Calu3 (cell line): Measurements from ENCODE around the gene NTSR1. TPM values are rescaled to one million over a fixed set of nuclear protein-coding genes. Genes with fewer than 3 reads are reported as not detected.

Experiments
- BruUV-seq: library from RNA; stranded (reverse); fragments of 400-500 nt; replicated peaks from 2 replicates; lab custom pipeline; 2021; lab: Mats Ljungman, UMichigan
- CTCF ChIA-PET: fragments of 300-600 bp; sonication (Branson Sonifier 250); formaldehyde crosslinking; loops from one replicate; lab custom pipeline; 2022; ENCODE audit warnings: antibody characterized with exemption; lab: Charles Lee
- DNase-seq: peaks from one replicate; pipeline ENCODE4 v3.0.0; 2022
- H3K27ac Mint-ChIP-seq: one replicate; pipeline ENCODE4 v1.8.0; 2022; ENCODE audit warnings: mixed read lengths; ENCODE audit not compliant: unreplicated experiment
- H3K27me3 Mint-ChIP-seq: one replicate; pipeline ENCODE4 v1.8.0; 2022; ENCODE audit warnings: mixed read lengths; ENCODE audit not compliant: unreplicated experiment
- H3K36me3 Mint-ChIP-seq: one replicate; pipeline ENCODE4 v1.8.0; 2022; ENCODE audit warnings: mild to moderate bottlenecking, moderate library complexity, mixed read lengths; ENCODE audit not compliant: insufficient read depth, unreplicated experiment
- H3K4me1 Mint-ChIP-seq: one replicate; pipeline ENCODE4 v1.8.0; 2022; ENCODE audit warnings: mild to moderate bottlenecking, low read depth, mixed read lengths; ENCODE audit not compliant: unreplicated experiment
- H3K4me3 Mint-ChIP-seq: one replicate; pipeline ENCODE4 v1.8.0; 2022; ENCODE audit warnings: mild to moderate bottlenecking, low read depth, moderate library complexity, mixed read lengths; ENCODE audit not compliant: unreplicated experiment
- H3K9me3 Mint-ChIP-seq: one replicate; pipeline ENCODE4 v1.8.0; 2022; ENCODE audit warnings: low read depth, mixed read lengths; ENCODE audit not compliant: unreplicated experiment
- intact Hi-C: fragments of 100-400 bp; cut with micrococcal nuclease; formaldehyde crosslinking; loops from one replicate; pipeline ENCODE4 v1.10.0; 2022; ENCODE audit not compliant: unreplicated experiment
- total RNA-seq: library from RNA; stranded (reverse); gene quantifications from 2 replicates; pipeline ENCODE4 v1.2.3, GENCODE V29; 2022
- TF ChIP-seq, protein P1 (sequence below): fragments of 200-600 bp; IDR thresholded peaks from one replicate; pipeline ENCODE4 v1.8.0; 2022; ENCODE audit warnings: antibody characterized with exemption; ENCODE audit not compliant: unreplicated experiment

NTSR1 gene
- total RNA-seq, 1 experiment from 2014 or later: not detected

DNA sequence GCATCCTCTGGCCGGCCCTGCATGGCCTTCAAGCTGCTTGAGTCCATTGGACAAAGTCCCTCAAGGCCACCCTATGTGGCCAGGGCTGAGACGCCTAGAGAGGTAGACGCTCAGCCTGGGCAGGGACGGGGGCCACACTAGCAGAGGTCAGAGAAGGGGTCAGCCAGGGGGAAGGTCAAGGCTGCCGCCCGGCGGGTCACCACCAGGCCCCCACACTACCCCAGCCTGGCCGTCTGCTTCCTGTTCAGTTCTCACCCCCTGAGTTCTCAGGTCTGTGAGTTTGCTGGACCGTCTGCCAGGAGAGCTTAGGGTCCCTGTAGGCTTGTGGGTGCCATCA lies 37.3 kb downstream of the NTSR1 start:
- H3K4me3 Mint-ChIP-seq: no peak overlapping the region
- peaks cover 42% of the 10 kb centered on the region for H3K27me3 Mint-ChIP-seq
- no TSS peak for BruUV-seq
- H3K9me3 Mint-ChIP-seq: no peaks in the 10 kb centered on the region
- no peaks in the 10 kb centered on the region for H3K36me3 Mint-ChIP-seq
- no peak overlapping the region for H3K27ac Mint-ChIP-seq
- CTCF ChIA-PET: no interaction called here
- TF ChIP-seq, protein P1, sequence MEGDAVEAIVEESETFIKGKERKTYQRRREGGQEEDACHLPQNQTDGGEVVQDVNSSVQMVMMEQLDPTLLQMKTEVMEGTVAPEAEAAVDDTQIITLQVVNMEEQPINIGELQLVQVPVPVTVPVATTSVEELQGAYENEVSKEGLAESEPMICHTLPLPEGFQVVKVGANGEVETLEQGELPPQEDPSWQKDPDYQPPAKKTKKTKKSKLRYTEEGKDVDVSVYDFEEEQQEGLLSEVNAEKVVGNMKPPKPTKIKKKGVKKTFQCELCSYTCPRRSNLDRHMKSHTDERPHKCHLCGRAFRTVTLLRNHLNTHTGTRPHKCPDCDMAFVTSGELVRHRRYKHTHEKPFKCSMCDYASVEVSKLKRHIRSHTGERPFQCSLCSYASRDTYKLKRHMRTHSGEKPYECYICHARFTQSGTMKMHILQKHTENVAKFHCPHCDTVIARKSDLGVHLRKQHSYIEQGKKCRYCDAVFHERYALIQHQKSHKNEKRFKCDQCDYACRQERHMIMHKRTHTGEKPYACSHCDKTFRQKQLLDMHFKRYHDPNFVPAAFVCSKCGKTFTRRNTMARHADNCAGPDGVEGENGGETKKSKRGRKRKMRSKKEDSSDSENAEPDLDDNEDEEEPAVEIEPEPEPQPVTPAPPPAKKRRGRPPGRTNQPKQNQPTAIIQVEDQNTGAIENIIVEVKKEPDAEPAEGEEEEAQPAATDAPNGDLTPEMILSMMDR: no peak
- DNase-seq: no peak
- intact Hi-C loops: no loop called here
- H3K4me1 Mint-ChIP-seq: no peaks in the 10 kb centered on the region

DNA sequence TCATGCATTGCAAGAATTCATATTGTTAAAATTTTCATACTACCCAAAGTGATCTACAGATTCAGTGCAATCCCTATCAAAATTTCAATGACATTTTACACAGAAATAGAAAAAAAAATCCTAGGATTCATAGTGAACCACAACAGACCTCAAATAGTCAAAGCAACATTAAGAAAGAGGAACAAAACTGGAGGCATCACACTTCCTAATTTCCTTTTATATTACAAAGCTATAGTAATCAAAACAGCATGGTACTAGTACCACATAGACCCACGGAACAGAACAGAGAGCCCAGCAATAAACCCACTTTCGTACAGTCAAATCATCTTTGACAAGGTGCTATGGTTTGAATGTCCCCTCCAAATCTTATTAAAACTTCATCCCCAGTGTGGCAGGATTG lies 39.7 kb downstream of the NTSR1 start:
- no peaks in the 10 kb centered on the region for H3K36me3 Mint-ChIP-seq
- no peak for DNase-seq
- no peaks in the 10 kb centered on the region for H3K9me3 Mint-ChIP-seq
- no peak overlapping the region for H3K4me3 Mint-ChIP-seq
- intact Hi-C loops: no loop called here
- CTCF ChIA-PET: no interaction called here
- no peaks in the 10 kb centered on the region for H3K4me1 Mint-ChIP-seq
- TF ChIP-seq, protein P1: no peak
- no TSS peak for BruUV-seq
- peaks cover 54% of the 10 kb centered on the region for H3K27me3 Mint-ChIP-seq
- no peak overlapping the region for H3K27ac Mint-ChIP-seq

DNA sequence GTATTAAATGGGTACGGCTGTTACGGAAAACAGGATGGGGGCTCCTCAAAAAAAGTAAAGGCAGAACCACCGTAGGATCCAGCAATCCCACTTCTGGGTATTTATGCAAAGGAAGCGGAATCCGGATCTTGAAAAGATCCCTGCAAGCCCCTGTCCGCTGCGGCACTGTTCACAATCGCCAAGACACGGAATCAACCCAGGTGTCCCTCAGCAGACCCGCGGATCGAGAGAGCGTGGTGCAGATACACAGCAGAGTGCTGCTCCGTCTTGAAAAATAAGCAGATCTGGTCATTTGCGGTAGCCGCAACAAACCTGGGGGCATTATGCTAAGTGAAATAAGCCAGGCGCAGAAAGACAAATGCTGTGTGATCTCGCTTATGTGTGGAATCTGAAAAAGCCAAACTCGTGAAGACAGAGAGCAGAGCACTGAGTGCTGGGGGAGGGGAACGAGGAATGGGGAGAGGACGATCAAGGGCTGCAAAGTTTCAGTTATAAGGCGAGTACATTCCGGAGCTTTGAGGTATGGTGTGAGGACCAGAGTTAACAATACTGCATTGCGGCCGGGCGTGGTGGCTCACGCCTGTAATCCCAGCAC lies 41.3 kb downstream of the NTSR1 start:
- Mint-ChIP-seq H3K4me3 (no peak overlapping the region), H3K4me1 (no peaks in the 10 kb centered on the region)
- DNase-seq: no peak

DNA sequence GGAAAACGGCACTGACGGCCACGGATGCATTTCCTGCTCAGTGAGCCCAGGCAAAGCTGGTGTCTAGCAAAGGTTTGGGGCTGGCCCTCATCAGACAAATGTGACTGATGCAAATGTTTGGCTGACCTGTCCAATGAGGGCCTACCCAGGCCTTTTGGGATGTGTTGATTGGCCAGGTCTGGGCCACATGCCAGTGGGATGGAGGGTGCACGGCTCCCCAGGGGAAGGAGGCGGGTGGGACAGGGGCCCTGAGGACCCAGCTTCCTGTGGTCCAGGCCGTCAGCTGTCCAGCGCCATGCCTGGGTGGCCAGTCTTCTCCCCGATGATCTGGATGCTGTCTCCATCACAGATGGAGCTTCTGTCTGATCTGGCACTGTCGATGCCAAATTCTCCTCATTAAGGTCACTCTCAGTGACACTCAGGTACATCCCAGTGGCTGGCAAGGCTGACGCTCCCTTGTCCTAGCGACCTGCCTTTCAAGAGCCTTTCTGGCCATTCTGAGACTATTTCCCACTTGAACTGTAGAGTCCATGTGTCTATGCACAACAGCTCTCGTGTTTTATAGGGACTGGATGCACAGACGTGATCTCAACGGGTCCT lies 43.0 kb downstream of the NTSR1 start:
- Mint-ChIP-seq H3K4me3 (no peak overlapping the region), H3K27ac (no peak overlapping the region), H3K36me3 (no peaks in the 10 kb centered on the region), H3K9me3 (no peaks in the 10 kb centered on the region), H3K4me1 (no peaks in the 10 kb centered on the region), H3K27me3 (peaks cover 55% of the 10 kb centered on the region)
- TF ChIP-seq, protein P1: no peak
- CTCF ChIA-PET: interaction anchor here (0.6 to 0.7 kb wide), 3 partner anchors 9 to 37 kb away, joined by 3 to 4 read pairs (median 3); no protein-coding TSS in a partner anchor
- DNase-seq: no peak
- no TSS peak for BruUV-seq
- intact Hi-C loops: no loop called here

More for the DNA sequence above, 41.3 kb downstream of the NTSR1 start:
- CTCF ChIA-PET: interaction anchor here (0.5 kb wide), 1 partner anchor 18 kb away, joined by 4 read pairs; no protein-coding TSS in a partner anchor
- TF ChIP-seq, protein P1: no peak
- Mint-ChIP-seq H3K9me3 (no peaks in the 10 kb centered on the region), H3K36me3 (no peaks in the 10 kb centered on the region), H3K27me3 (peaks cover 57% of the 10 kb centered on the region), H3K27ac (no peak overlapping the region)
- intact Hi-C loops: no loop called here
- no TSS peak for BruUV-seq
